ENCODE measurements around the gene DOP1A.

DOP1A gene

DNA sequence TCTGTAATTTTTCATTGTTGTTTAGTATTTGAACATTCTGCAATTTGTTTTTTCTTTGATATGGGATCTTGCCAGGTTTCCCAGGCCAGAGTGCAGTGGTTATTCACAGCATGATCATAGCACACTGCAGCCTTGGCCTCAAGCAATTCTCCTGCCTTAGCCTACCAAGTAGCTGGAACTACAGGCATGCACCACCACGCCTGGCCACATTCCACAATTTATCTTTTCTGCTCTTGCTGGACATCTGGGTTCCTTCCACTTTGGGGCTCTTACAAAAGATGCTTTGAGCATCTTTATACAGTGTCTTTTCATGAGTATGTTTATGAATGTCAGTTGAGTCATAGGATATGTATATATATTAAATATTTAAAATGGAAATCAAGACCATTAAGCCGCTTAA is 83.6 kb downstream of the DOP1A start:
- TF ChIP-seq, protein P1, sequence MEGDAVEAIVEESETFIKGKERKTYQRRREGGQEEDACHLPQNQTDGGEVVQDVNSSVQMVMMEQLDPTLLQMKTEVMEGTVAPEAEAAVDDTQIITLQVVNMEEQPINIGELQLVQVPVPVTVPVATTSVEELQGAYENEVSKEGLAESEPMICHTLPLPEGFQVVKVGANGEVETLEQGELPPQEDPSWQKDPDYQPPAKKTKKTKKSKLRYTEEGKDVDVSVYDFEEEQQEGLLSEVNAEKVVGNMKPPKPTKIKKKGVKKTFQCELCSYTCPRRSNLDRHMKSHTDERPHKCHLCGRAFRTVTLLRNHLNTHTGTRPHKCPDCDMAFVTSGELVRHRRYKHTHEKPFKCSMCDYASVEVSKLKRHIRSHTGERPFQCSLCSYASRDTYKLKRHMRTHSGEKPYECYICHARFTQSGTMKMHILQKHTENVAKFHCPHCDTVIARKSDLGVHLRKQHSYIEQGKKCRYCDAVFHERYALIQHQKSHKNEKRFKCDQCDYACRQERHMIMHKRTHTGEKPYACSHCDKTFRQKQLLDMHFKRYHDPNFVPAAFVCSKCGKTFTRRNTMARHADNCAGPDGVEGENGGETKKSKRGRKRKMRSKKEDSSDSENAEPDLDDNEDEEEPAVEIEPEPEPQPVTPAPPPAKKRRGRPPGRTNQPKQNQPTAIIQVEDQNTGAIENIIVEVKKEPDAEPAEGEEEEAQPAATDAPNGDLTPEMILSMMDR (IDR thresholded peaks at IDR 0.05; ENCODE audit: extremely low read depth, missing control alignments): no peak
- DNase-seq (ENCODE audit: low spot score): no peak

- DNase-seq (ENCODE audit: low spot score): no peak
- TF ChIP-seq, protein P1 (IDR thresholded peaks at IDR 0.05; ENCODE audit: extremely low read depth, missing control alignments): no peak
Measured at GRCh38 chr6:83152913-83153312, 85.4 kb downstream of the DOP1A start.

DNA sequence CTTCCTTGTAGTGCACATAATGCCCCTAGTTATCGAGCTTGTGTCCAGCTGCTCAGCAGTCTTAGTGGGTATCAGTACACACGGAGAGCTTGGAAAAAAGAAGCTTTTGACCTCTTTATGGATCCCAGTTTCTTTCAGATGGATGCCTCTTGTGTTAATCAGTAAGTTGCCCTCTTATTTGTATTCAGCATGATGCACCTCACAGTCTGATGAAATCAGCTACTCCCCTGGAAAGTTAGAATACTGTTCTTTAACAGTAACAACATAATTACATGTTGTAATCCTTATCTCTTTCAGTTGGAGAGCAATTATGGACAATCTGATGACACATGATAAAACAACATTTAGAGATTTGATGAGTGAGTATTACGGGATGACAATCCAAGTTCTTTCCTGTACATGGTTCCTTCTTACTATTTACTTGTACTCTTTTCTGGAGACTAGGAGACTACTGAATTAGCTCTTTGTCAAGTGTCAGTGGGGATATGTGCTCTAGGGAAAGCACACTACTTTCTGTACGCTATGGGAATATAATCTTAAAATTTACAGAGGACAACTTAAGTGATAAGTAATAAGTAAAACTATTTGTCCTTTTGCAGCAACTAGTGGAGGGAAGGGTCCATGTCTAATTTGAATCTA is 86.5 kb downstream of the DOP1A start:
- no peak for DNase-seq (ENCODE audit: low spot score)
- TF ChIP-seq, protein P1 (IDR thresholded peaks at IDR 0.05; ENCODE audit: extremely low read depth, missing control alignments): no peak

DNA sequence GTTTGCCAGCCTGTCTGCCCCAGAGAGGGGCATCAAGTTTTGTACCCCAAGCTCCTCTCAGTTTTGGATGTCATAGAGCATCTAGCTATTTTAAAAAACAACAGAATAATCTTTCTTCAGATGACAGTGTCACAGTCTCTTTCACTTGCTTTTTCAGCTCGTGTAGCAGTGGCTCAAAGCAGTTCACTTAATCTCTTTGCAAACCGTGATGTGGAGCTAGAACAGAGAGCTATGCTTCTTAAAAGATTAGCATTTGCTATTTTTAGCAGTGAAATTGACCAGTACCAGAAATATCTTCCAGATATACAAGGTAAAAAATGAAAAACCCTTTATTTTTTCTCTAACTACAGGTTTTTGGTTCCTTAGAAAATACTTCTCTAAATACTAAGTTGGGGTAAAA is 88.3 kb downstream of the DOP1A start:
- TF ChIP-seq, protein P1 (IDR thresholded peaks at IDR 0.05; ENCODE audit: extremely low read depth, missing control alignments): no peak
- no peak for DNase-seq (ENCODE audit: low spot score)

DNA sequence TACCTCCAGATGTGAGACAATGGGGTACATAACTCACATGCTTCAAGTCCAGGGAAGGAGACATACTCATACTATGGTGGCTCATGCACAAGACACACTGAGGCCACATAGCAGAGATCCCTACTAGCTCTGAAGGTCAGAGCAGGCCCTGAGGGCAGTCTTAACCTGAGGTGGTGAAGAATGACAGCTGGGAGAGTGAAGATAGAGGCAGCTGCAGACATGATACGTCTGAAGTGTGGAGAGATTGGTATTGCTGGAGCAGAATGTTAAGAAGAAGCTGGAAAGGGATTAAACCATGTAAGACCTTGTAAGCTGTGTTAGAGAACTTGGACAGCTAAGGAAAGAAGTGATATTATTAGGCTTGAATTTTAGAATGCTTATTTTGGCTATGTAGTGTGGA is 92.7 kb downstream of the DOP1A start:
- TF ChIP-seq, protein P1 (IDR thresholded peaks at IDR 0.05; ENCODE audit: extremely low read depth, missing control alignments): no peak
- no peak for DNase-seq (ENCODE audit: low spot score)

DNA sequence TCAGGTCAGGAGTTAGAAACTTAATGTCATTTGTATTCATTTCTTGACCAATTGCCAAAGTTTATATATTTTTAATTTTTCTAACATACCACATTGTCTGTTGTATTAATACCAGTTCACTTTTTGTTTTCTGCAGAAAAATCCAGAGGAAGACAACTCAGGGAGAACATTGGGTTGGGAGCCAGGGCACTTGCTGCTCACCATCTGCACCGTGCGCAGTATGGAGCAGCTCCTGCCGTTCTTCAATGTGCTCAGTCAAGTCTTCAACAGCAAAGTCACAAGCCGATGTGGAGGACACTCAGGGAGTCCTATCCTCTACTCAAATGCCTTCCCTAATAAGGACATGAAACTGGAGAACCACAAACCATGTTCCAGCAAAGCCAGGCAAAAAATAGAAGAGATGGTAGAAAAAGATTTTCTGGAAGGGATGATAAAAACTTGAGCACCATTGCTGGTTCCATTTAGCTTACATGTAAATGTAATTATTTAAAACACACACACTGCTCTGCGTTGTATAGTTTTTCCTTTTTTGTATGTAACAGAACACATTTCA is 100.3 kb downstream of the DOP1A start:
- no peak for DNase-seq (ENCODE audit: low spot score)
- TF ChIP-seq, protein P1 (IDR thresholded peaks at IDR 0.05; ENCODE audit: extremely low read depth, missing control alignments): no peak

DNA sequence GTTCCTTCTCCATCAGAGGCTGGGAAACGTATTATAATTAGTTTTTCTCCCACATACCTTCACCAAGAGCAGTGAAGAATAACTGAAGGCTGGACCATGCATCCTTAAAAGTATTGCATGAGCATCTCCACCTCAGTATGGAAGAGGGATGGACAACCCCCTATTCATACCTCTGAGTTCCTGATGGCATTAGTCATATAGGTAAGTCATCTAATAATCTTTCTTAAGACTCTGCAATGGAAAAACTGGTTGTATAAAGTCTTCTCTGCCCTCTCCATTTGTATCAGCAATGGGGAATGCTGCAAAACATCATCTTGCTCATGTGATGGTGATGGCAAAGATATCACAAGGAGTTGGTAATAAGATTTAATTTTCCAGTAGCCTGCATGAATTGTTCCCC is 101.1 kb downstream of the DOP1A start:
- no peak for DNase-seq (ENCODE audit: low spot score)
- TF ChIP-seq, protein P1 (IDR thresholded peaks at IDR 0.05; ENCODE audit: extremely low read depth, missing control alignments): no peak
